Measurements from ENCODE around the gene USF2. TPM values are rescaled to one million over a fixed set of nuclear protein-coding genes. Genes with fewer than 3 reads are reported as not detected.
A peak's percentile ranks its signal among the peaks of the same experiment; 100 is the strongest.
"Not testable (repeated sequence)": the region's sequence is repeated elsewhere in the genome, so short reads cannot be mapped to it uniquely, and the experiment has no call there.

The USF2 gene
- polyA plus RNA-seq, 3 donors = 2.7 to 248 (median 5.0) TPM

GRCh38 chr19:35236638-35237400 is 31.9 kb upstream of the USF2 start:
- Histone ChIP-seq H3K4me2 (replicated peaks; ENCODE audit: extremely low read depth, low read length, poor library complexity, severe bottlenecking) (no peak overlapping the region), H4K20me1 (ENCODE audit: insufficient read depth, low read length) (no peaks in the 10 kb centered on the region), H3K27me3 (ENCODE audit: control insufficient read depth in 2 of 2, insufficient read depth in 2 of 2, low read length in 2 of 2) (no peaks in the 10 kb centered on the region), H3K4me3 (replicated peaks in 1 of 3; ENCODE audit: low read depth in 2 of 3, low read length in 3 of 3) (no peak overlapping the region), H3K4me1 (ENCODE audit: control insufficient read depth in 1 of 2, insufficient read depth in 2 of 2, low read length in 2 of 2) (peaks cover 13 to 17% of the 10 kb centered on the region in 2 donors), H3K27ac (ENCODE audit: low read depth in 1 of 2, low read length in 2 of 2) (no peak overlapping the region), H3K9ac (ENCODE audit: insufficient read depth, low read length, poor library complexity, severe bottlenecking) (no peak overlapping the region), H3K36me3 (replicated peaks in 1 of 2; ENCODE audit: control insufficient read depth in 1 of 2, insufficient read depth in 2 of 2, low read length in 2 of 2) (no peaks in the 10 kb centered on the region), H3K79me2 (ENCODE audit: insufficient read depth, low read length) (no peaks in the 10 kb centered on the region), H3K9me3 (replicated peaks in 1 of 2; ENCODE audit: control insufficient read depth in 1 of 2, insufficient read depth in 1 of 2, low read length in 2 of 2) (no peaks in the 10 kb centered on the region), H2AFZ (ENCODE audit: insufficient read depth, low read depth, low read length, poor library complexity, severe bottlenecking) (no peak overlapping the region)
- no peak overlapping the region for H3K4me3 Mint-ChIP-seq
- peaks cover 4 to 14% (median 9%) of the 10 kb centered on the region in 7 donors for H3K9me3 Mint-ChIP-seq
- peaks cover 28% of the 10 kb centered on the region for H3K4me1 Mint-ChIP-seq
- H3K36me3 Mint-ChIP-seq = peaks cover 0 to 3% of the 10 kb centered on the region in 2 donors
- intact Hi-C loops (cut with micrococcal nuclease) = loop anchor here in 1 of 2 donors (5.0 kb wide), 1 partner anchor 50 kb away; no protein-coding TSS in a partner anchor
- WGBS (ENCODE audit: insufficient coverage) = 58% methylated on average over 2 of the region's 6 CpGs
- TF ChIP-seq, protein P1, sequence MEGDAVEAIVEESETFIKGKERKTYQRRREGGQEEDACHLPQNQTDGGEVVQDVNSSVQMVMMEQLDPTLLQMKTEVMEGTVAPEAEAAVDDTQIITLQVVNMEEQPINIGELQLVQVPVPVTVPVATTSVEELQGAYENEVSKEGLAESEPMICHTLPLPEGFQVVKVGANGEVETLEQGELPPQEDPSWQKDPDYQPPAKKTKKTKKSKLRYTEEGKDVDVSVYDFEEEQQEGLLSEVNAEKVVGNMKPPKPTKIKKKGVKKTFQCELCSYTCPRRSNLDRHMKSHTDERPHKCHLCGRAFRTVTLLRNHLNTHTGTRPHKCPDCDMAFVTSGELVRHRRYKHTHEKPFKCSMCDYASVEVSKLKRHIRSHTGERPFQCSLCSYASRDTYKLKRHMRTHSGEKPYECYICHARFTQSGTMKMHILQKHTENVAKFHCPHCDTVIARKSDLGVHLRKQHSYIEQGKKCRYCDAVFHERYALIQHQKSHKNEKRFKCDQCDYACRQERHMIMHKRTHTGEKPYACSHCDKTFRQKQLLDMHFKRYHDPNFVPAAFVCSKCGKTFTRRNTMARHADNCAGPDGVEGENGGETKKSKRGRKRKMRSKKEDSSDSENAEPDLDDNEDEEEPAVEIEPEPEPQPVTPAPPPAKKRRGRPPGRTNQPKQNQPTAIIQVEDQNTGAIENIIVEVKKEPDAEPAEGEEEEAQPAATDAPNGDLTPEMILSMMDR (IDR thresholded peaks at IDR 0.05) = peak; percentile 2
- DNase-seq = no peak
- no peak overlapping the region for H3K27ac Mint-ChIP-seq
- H3K27me3 Mint-ChIP-seq (ENCODE audit: low read depth in 3 of 3) = peaks cover 3 to 10% (median 3%) of the 10 kb centered on the region in 3 donors

DNA sequence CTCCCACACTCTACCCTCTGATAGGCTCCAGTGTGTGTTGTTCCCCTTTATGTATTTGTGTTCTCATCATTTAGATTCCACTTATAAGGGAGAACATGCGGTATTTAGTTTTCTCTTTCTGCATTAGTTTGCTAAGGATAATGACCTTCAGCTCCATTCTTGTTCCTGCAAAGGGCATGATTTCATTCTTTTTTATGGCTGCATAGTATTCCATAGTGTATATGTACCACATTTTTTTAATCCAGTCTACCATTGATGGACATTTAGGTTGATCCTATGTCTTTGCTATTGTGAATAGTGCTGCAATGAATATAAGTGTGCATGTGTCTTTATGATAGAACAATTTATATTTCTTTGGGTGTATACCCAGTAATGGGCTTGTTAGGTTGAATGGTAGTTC is 29.2 kb upstream of the USF2 start:
- not testable (repeated sequence) for H3K27me3 ChIP-seq (ENCODE audit: control insufficient read depth in 2 of 2, insufficient read depth in 2 of 2, low read length in 2 of 2); H3K4me2 ChIP-seq (replicated peaks; ENCODE audit: extremely low read depth, low read length, poor library complexity, severe bottlenecking); H3K36me3 ChIP-seq (replicated peaks in 1 of 2; ENCODE audit: control insufficient read depth in 1 of 2, insufficient read depth in 2 of 2, low read length in 2 of 2); H3K36me3 Mint-ChIP-seq; H3K9ac ChIP-seq (ENCODE audit: insufficient read depth, low read length, poor library complexity, severe bottlenecking); H3K79me2 ChIP-seq (ENCODE audit: insufficient read depth, low read length); H3K27me3 Mint-ChIP-seq (ENCODE audit: low read depth in 3 of 3); H4K20me1 ChIP-seq (ENCODE audit: insufficient read depth, low read length); H2AFZ ChIP-seq (ENCODE audit: insufficient read depth, low read depth, low read length, poor library complexity, severe bottlenecking); DNase-seq; H3K27ac ChIP-seq (ENCODE audit: low read depth in 1 of 2, low read length in 2 of 2); H3K9me3 ChIP-seq (replicated peaks in 1 of 2; ENCODE audit: control insufficient read depth in 1 of 2, insufficient read depth in 1 of 2, low read length in 2 of 2)
- Mint-ChIP-seq H3K27ac (peak overlapping the region in 3 of 7 donors; percentile 60 to 96 (median 89)), H3K9me3 (peaks cover 9 to 28% (median 22%) of the 10 kb centered on the region in 7 donors), H3K4me3 (peak overlapping the region in 1 of 2 donors; percentile 69), H3K4me1 (peaks cover 28% of the 10 kb centered on the region)
- no CpG with 5 or more reads among the region's 1 CpG for WGBS (ENCODE audit: insufficient coverage)
- peak overlapping the region in 1 of 3 experiments; percentile 27 for H3K4me3 ChIP-seq (replicated peaks in 1 of 3; ENCODE audit: low read depth in 2 of 3, low read length in 3 of 3)
- H3K4me1 ChIP-seq (ENCODE audit: control insufficient read depth in 1 of 2, insufficient read depth in 2 of 2, low read length in 2 of 2) = peaks cover 13 to 17% of the 10 kb centered on the region in 2 donors
- intact Hi-C loops (cut with micrococcal nuclease) = loop anchor here in 1 of 2 donors (5.0 kb wide), 1 partner anchor 52 kb away; no protein-coding TSS in a partner anchor
